CD4-positive, alpha-beta memory T cell (primary cell): ENCODE data around the gene XRN2. TPM values are rescaled to one million over a fixed set of nuclear protein-coding genes. Genes with fewer than 3 reads are reported as not detected.

Source experiments
- CTCF ChIA-PET: fragments of 350-600 bp; sonication (Branson Sonifier 250); formaldehyde crosslinking; loops from one replicate; lab custom pipeline; 2021; ENCODE audit warnings: inconsistent platforms; ENCODE audit not compliant: partially characterized antibody; lab: Charles Lee
- POLR2A ChIA-PET: fragments of 350-600 bp; sonication (Branson Sonifier 250); formaldehyde crosslinking; loops from one replicate; lab custom pipeline; 2021; ENCODE audit not compliant: partially characterized antibody; lab: Charles Lee
- DNase-seq, 5 donors: peaks; one replicate each; pipeline versions ENCODE4 v3.0.0 to v3.0.0-alpha.2; 2020 to 2022; ENCODE audit warnings: mixed read lengths in 1 of 5
- H3K27ac ChIP-seq: one replicate; pipeline ENCODE4 v1.7.0; 2013; ENCODE audit warnings: low read depth, low read length
- H3K27me3 ChIP-seq: 2 replicates; pipeline ENCODE4 v1.7.0; 2013; ENCODE audit warnings: mild to moderate bottlenecking, low read length, moderate library complexity; ENCODE audit not compliant: insufficient read depth
- H3K36me3 ChIP-seq: 2 replicates; pipeline ENCODE4 v1.7.0; 2013; ENCODE audit warnings: mild to moderate bottlenecking, low read length, moderate library complexity; ENCODE audit not compliant: insufficient read depth
- H3K4me1 ChIP-seq: 2 replicates; pipeline ENCODE4 v1.7.0; 2013; ENCODE audit warnings: mild to moderate bottlenecking, low read length, moderate library complexity; ENCODE audit not compliant: insufficient read depth
- H3K4me3 ChIP-seq, 2 donors: one replicate each; pipeline ENCODE4 v1.7.0; 2013; ENCODE audit warnings: low read length in 2 of 2, mild to moderate bottlenecking in 1 of 2
- H3K9me3 ChIP-seq, 2 donors: one replicate each; pipeline ENCODE4 v1.7.0; 2013; ENCODE audit warnings: low read length in 2 of 2, control low read depth in 1 of 2; ENCODE audit not compliant: control insufficient read depth in 1 of 2
- H3K27ac Mint-ChIP-seq, 7 donors: one replicate each; pipeline ENCODE4 v1.8.0; 2020 to 2021; ENCODE audit warnings: mixed read lengths in 7 of 7, mild to moderate bottlenecking in 6 of 7, inconsistent platforms in 3 of 7, moderate library complexity in 3 of 7
- H3K27me3 Mint-ChIP-seq, 2 donors: one replicate each; pipeline ENCODE4 v1.8.0; 2020 to 2021; ENCODE audit warnings: mixed read lengths in 2 of 2
- H3K36me3 Mint-ChIP-seq, 2 donors: one replicate each; pipeline ENCODE4 v1.8.0; 2020 to 2021; ENCODE audit warnings: mixed read lengths in 2 of 2, inconsistent platforms in 1 of 2, mild to moderate bottlenecking in 1 of 2
- H3K4me1 Mint-ChIP-seq, 4 donors: one replicate each; pipeline ENCODE4 v1.8.0; 2020 to 2021; ENCODE audit warnings: mixed read lengths in 4 of 4, mild to moderate bottlenecking in 1 of 4
- H3K4me3 Mint-ChIP-seq, 8 donors: one replicate each; pipeline ENCODE4 v1.8.0; 2020 to 2021; ENCODE audit warnings: mixed read lengths in 8 of 8, mild to moderate bottlenecking in 7 of 8, moderate library complexity in 6 of 8, inconsistent platforms in 3 of 8
- H3K9me3 Mint-ChIP-seq, 8 donors: one replicate each; pipeline ENCODE4 v1.8.0; 2020 to 2021; ENCODE audit warnings: mixed read lengths in 8 of 8, mild to moderate bottlenecking in 5 of 8, inconsistent platforms in 3 of 8, moderate library complexity in 1 of 8
- intact Hi-C: fragments of 100-400 bp; cut with micrococcal nuclease; formaldehyde crosslinking; loops from one replicate; pipeline ENCODE4 v1.15.1; 2023
- polyA plus RNA-seq, 2 donors: library from polyadenylated mRNA; unstranded; fragments of 300-500 nt; fragmentation: Illumina TruSeq; gene quantifications; one replicate each; pipeline ENCODE4 v1.2.3, GENCODE V29; 2021
- total RNA-seq, 2 experiments: library from RNA; stranded (reverse); gene quantifications; one replicate each; pipeline ENCODE4 v1.2.3, GENCODE V29; 2021

XRN2 gene
- total and polyA plus RNA-seq, 4 experiments from 2014 or later = 52.8 to 80.3 (median 64.6) TPM

- H3K9me3 ChIP-seq = no peaks in the 10 kb centered on the region
- Mint-ChIP-seq H3K4me3 (no peak overlapping the region), H3K36me3 (no peaks in the 10 kb centered on the region), H3K27ac (no peak overlapping the region), H3K27me3 (peaks cover 9 to 30% of the 10 kb centered on the region in 2 donors), H3K9me3 (peaks cover 0 to 6% (median 0%) of the 10 kb centered on the region in 8 donors), H3K4me1 (no peaks in the 10 kb centered on the region)
- no peak for DNase-seq
- H3K27me3 ChIP-seq = peaks cover 3% of the 10 kb centered on the region
- intact Hi-C loops = no loop called here
- H3K4me1 ChIP-seq = no peaks in the 10 kb centered on the region
- POLR2A ChIA-PET = no interaction called here
- CTCF ChIA-PET = interaction anchor here (1.4 kb wide), 1 partner anchor 72 kb away, joined by 3 read pairs; no protein-coding TSS in a partner anchor
- H3K36me3 ChIP-seq = no peaks in the 10 kb centered on the region
- no peak overlapping the region for H3K27ac ChIP-seq
- H3K4me3 ChIP-seq = no peak overlapping the region
These were observed 129.8 kb downstream of the XRN2 start for GRCh38 chr20:21432911-21433310.

DNA sequence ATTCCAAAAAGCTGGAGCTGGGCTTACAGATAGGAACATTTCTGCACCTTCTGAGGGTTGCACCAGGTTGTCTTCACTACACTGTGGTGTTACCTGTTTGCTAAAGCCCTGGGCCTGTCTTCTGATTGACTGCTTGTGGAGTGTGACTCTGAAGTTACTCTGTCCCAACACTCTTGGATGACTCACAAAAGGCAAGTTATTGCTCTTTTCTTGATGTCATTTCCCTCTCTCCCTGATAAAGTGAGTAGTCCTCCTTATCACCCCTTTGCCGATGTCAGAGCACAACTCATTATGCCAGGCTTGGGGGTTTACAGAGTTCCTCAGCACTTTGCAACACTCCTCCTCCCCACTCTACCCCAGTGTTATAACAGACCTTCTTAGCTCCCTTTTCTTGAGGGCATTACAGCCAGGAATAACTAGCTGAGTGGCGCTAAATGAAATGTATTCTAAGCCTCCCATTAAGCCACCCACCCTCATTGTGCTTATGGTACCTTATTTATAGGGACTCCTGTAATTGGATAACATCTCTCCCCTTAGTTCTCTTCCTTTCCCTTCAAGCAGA lies 130.3 kb downstream of the XRN2 start:
- H3K36me3 Mint-ChIP-seq = no peaks in the 10 kb centered on the region
- DNase-seq = no peak
- intact Hi-C loops = no loop called here
- CTCF ChIA-PET = interaction anchor here (1.4 kb wide), 1 partner anchor 71 kb away, joined by 3 read pairs; no protein-coding TSS in a partner anchor
- Histone ChIP-seq H3K9me3 (no peaks in the 10 kb centered on the region), H3K4me1 (no peaks in the 10 kb centered on the region), H3K36me3 (no peaks in the 10 kb centered on the region), H3K27me3 (peaks cover 3% of the 10 kb centered on the region), H3K4me3 (no peak overlapping the region), H3K27ac (no peak overlapping the region)
- no peak overlapping the region for H3K4me3 Mint-ChIP-seq
- peaks cover 9 to 27% of the 10 kb centered on the region in 2 donors for H3K27me3 Mint-ChIP-seq
- POLR2A ChIA-PET = no interaction called here
- H3K4me1 Mint-ChIP-seq = no peaks in the 10 kb centered on the region
- peaks cover 0 to 4% (median 0%) of the 10 kb centered on the region in 8 donors for H3K9me3 Mint-ChIP-seq
- no peak overlapping the region for H3K27ac Mint-ChIP-seq

- Histone ChIP-seq H3K27me3 (peaks cover 3% of the 10 kb centered on the region), H3K9me3 (no peaks in the 10 kb centered on the region), H3K36me3 (no peaks in the 10 kb centered on the region), H3K27ac (no peak overlapping the region), H3K4me1 (no peaks in the 10 kb centered on the region), H3K4me3 (no peak overlapping the region)
- Mint-ChIP-seq H3K27me3 (peaks cover 6 to 30% of the 10 kb centered on the region in 2 donors), H3K36me3 (no peaks in the 10 kb centered on the region), H3K9me3 (peaks cover 0 to 2% (median 0%) of the 10 kb centered on the region in 8 donors), H3K4me3 (no peak overlapping the region), H3K4me1 (no peaks in the 10 kb centered on the region), H3K27ac (no peak overlapping the region)
- ChIA-PET CTCF (no interaction called here), POLR2A (no interaction called here)
- intact Hi-C loops = no loop called here
- no peak for DNase-seq
These were observed 132.4 kb downstream of the XRN2 start for GRCh38 chr20:21435576-21435975.

DNA sequence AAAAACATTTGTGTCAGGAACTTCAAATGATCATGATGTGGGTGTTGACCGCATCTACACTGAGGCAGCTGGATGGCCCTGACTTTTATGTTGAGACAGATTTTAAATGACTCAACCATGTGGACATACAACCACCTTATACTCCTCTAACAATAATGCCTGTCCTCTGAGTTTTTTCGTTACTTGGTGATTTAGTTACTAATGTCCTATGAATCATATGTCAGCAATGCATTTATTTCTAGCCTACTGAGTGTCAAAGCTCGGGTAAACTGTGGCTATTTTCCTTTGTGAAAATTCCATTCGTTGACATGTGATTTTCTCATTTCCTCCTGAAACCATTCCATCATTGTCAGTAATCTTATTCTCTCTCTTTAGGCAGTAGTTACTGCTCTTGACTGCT lies 133.1 kb downstream of the XRN2 start:
- Mint-ChIP-seq H3K4me3 (no peak overlapping the region), H3K36me3 (no peaks in the 10 kb centered on the region), H3K9me3 (peaks cover 0 to 3% (median 0%) of the 10 kb centered on the region in 8 donors), H3K4me1 (no peaks in the 10 kb centered on the region), H3K27me3 (peaks cover 8 to 32% of the 10 kb centered on the region in 2 donors), H3K27ac (no peak overlapping the region)
- Histone ChIP-seq H3K36me3 (no peaks in the 10 kb centered on the region), H3K4me3 (no peak overlapping the region), H3K27me3 (peaks cover 3% of the 10 kb centered on the region), H3K9me3 (no peaks in the 10 kb centered on the region), H3K27ac (no peak overlapping the region), H3K4me1 (no peaks in the 10 kb centered on the region)
- intact Hi-C loops = no loop called here
- ChIA-PET CTCF (no interaction called here), POLR2A (no interaction called here)
- no peak for DNase-seq

GRCh38 chr20:21437248-21437647 lies 134.1 kb downstream of the XRN2 start:
- Mint-ChIP-seq H3K36me3 (no peaks in the 10 kb centered on the region), H3K4me3 (no peak overlapping the region), H3K27me3 (peaks cover 10 to 31% of the 10 kb centered on the region in 2 donors), H3K27ac (no peak overlapping the region), H3K4me1 (no peaks in the 10 kb centered on the region), H3K9me3 (peaks cover 0 to 4% (median 0%) of the 10 kb centered on the region in 8 donors)
- no peak overlapping the region for H3K27ac ChIP-seq
- DNase-seq = no peak
- ChIA-PET POLR2A (no interaction called here), CTCF (no interaction called here)
- intact Hi-C loops = no loop called here
- no peaks in the 10 kb centered on the region for H3K4me1 ChIP-seq
- no peaks in the 10 kb centered on the region for H3K9me3 ChIP-seq
- H3K27me3 ChIP-seq = peaks cover 3% of the 10 kb centered on the region
- no peaks in the 10 kb centered on the region for H3K36me3 ChIP-seq
- no peak overlapping the region for H3K4me3 ChIP-seq

GRCh38 chr20:21437816-21438215 lies 134.7 kb downstream of the XRN2 start:
- Mint-ChIP-seq H3K4me1 (no peaks in the 10 kb centered on the region), H3K4me3 (no peak overlapping the region), H3K36me3 (no peaks in the 10 kb centered on the region), H3K27ac (no peak overlapping the region), H3K9me3 (peaks cover 0 to 4% (median 0%) of the 10 kb centered on the region in 8 donors), H3K27me3 (peaks cover 12 to 30% of the 10 kb centered on the region in 2 donors)
- Histone ChIP-seq H3K4me1 (no peaks in the 10 kb centered on the region), H3K4me3 (no peak overlapping the region), H3K9me3 (no peaks in the 10 kb centered on the region), H3K36me3 (no peaks in the 10 kb centered on the region), H3K27me3 (peaks cover 3% of the 10 kb centered on the region), H3K27ac (no peak overlapping the region)
- POLR2A ChIA-PET = no interaction called here
- DNase-seq = no peak
- intact Hi-C loops = no loop called here
- CTCF ChIA-PET = no interaction called here
